Caco-2 (cell line): ENCODE measurements around the gene NPAS3. TPM values are rescaled to one million over a fixed set of nuclear protein-coding genes. Genes with fewer than 3 reads are reported as not detected.

Experiments
- BruUV-seq: library from RNA; stranded (reverse); fragments of 400-500 nt; replicated peaks from 2 replicates; lab custom pipeline; 2021; lab: Mats Ljungman, UMichigan
- CTCF ChIA-PET: fragments of 300-600 bp; sonication (Branson Sonifier 250); formaldehyde crosslinking; loops from one replicate; lab custom pipeline; 2022; ENCODE audit warnings: antibody characterized with exemption; lab: Charles Lee
- POLR2A ChIA-PET: fragments of 300-600 bp; sonication (Branson Sonifier 250); formaldehyde crosslinking; loops from one replicate; lab custom pipeline; 2022; ENCODE audit warnings: antibody characterized with exemption; lab: Charles Lee
- DNase-seq, 2 experiments: peaks; one replicate each; pipeline versions ENCODE4 v3.0.0 to v3.0.0-alpha.2; 2020 to 2022
- H3K27me3 ChIP-seq: replicated peaks from 2 replicates; pipeline ENCODE4 v1.6.0; 2011; ENCODE audit warnings: low read length; ENCODE audit not compliant: control insufficient read depth, insufficient read depth
- H3K36me3 ChIP-seq: 2 replicates; pipeline ENCODE4 v1.5.1; 2011; ENCODE audit warnings: low read length; ENCODE audit not compliant: control insufficient read depth, insufficient read depth
- H3K4me1 ChIP-seq: fragments of 250-450 bp; sonication (Bioruptor Pico); 2 replicates; pipeline ENCODE4 v1.5.1; 2020; ENCODE audit warnings: mild to moderate bottlenecking
- H3K4me3 ChIP-seq: 2 replicates; pipeline ENCODE4 v1.5.1; 2011; ENCODE audit warnings: low read depth, mild to moderate bottlenecking, control low read depth, low read length
- H3K9me3 ChIP-seq: fragments of 250-450 bp; sonication (Bioruptor Pico); 2 replicates; pipeline ENCODE4 v1.5.1; 2020; ENCODE audit warnings: mild to moderate bottlenecking, moderate library complexity
- H3K27ac Mint-ChIP-seq: one replicate; pipeline ENCODE4 v1.8.0; 2022; ENCODE audit warnings: mixed read lengths; ENCODE audit not compliant: unreplicated experiment
- H3K27me3 Mint-ChIP-seq: one replicate; pipeline ENCODE4 v1.8.0; 2022; ENCODE audit warnings: mixed read lengths; ENCODE audit not compliant: insufficient read depth, unreplicated experiment
- H3K36me3 Mint-ChIP-seq: one replicate; pipeline ENCODE4 v1.8.0; 2022; ENCODE audit warnings: mild to moderate bottlenecking, mixed read lengths; ENCODE audit not compliant: insufficient read depth, unreplicated experiment
- H3K4me1 Mint-ChIP-seq: one replicate; pipeline ENCODE4 v1.8.0; 2022; ENCODE audit warnings: low read depth, mixed read lengths; ENCODE audit not compliant: unreplicated experiment
- H3K4me3 Mint-ChIP-seq: one replicate; pipeline ENCODE4 v1.8.0; 2022; ENCODE audit warnings: mild to moderate bottlenecking, moderate library complexity, mixed read lengths; ENCODE audit not compliant: unreplicated experiment
- H3K9me3 Mint-ChIP-seq: one replicate; pipeline ENCODE4 v1.8.0; 2022; ENCODE audit warnings: mixed read lengths; ENCODE audit not compliant: unreplicated experiment
- CTCF ChIP-seq, 2 experiments: fragments of 200-600 bp in 1 of 2; IDR thresholded peaks; 1 replicate in 1 of 2; 2 replicates in 1 of 2; pipeline versions ENCODE4 v1.5.1 to v1.8.0; 2011 to 2022; ENCODE audit warnings: antibody characterized with exemption in 1 of 2, control low read depth in 1 of 2, inconsistent platforms in 1 of 2, low read depth in 1 of 2, low read length in 1 of 2, mild to moderate bottlenecking in 1 of 2, moderate library complexity in 1 of 2; ENCODE audit not compliant: insufficient read depth in 1 of 2, severe bottlenecking in 1 of 2, unreplicated experiment in 1 of 2
- intact Hi-C: fragments of 100-400 bp; cut with micrococcal nuclease; formaldehyde crosslinking; loops from one replicate; pipeline ENCODE4 v1.10.0; 2022; ENCODE audit not compliant: unreplicated experiment
- total RNA-seq: library from RNA; stranded (reverse); gene quantifications from 2 replicates; pipeline ENCODE4 v1.2.3, GENCODE V29; 2022

Gene NPAS3
- total RNA-seq, 1 experiment from 2014 or later, result not detected

- H3K27ac Mint-ChIP-seq, result no peak overlapping the region
- no peak for TF ChIP-seq CTCF (IDR thresholded peaks at IDR 0.05; ENCODE audit: insufficient read depth in 1 of 2, low read depth in 1 of 2, low read length in 1 of 2, severe bottlenecking in 1 of 2, unreplicated experiment in 1 of 2)
- no peaks in the 10 kb centered on the region for H3K9me3 ChIP-seq
- H3K27me3 Mint-ChIP-seq, result peaks cover 17% of the 10 kb centered on the region
- no peak overlapping the region for H3K4me3 Mint-ChIP-seq
- H3K27me3 ChIP-seq, result no peaks in the 10 kb centered on the region; the same call in 1 of the 2 replicates
- H3K4me1 ChIP-seq, result no peaks in the 10 kb centered on the region
- H3K4me3 ChIP-seq, result no peak overlapping the region
- no TSS peak for BruUV-seq
- H3K4me1 Mint-ChIP-seq, result peaks cover 5% of the 10 kb centered on the region
- DNase-seq, result no peak
- H3K36me3 ChIP-seq, result no peaks in the 10 kb centered on the region
- intact Hi-C loops, result no loop called here
- no peaks in the 10 kb centered on the region for H3K36me3 Mint-ChIP-seq
- ChIA-PET CTCF (no interaction called here), POLR2A (no interaction called here)
- H3K9me3 Mint-ChIP-seq, result no peaks in the 10 kb centered on the region
These were observed 816.7 kb downstream of the NPAS3 start for GRCh38 chr14:33755358-33755757.

GRCh38 chr14:33756833-33757232 is 818.2 kb downstream of the NPAS3 start:
- ChIA-PET CTCF (no interaction called here), POLR2A (interaction anchor here (0.6 kb wide), 1 partner anchor 18 kb away, joined by 3 read pairs; no protein-coding TSS in a partner anchor)
- BruUV-seq, result no TSS peak
- intact Hi-C loops, result no loop called here
- Histone ChIP-seq H3K36me3 (no peaks in the 10 kb centered on the region), H3K27me3 (no peaks in the 10 kb centered on the region; the same call in 1 of the 2 replicates), H3K9me3 (no peaks in the 10 kb centered on the region), H3K4me3 (no peak overlapping the region), H3K4me1 (no peaks in the 10 kb centered on the region)
- no peak overlapping the region for H3K27ac Mint-ChIP-seq
- TF ChIP-seq CTCF (IDR thresholded peaks at IDR 0.05; ENCODE audit: insufficient read depth in 1 of 2, low read depth in 1 of 2, low read length in 1 of 2, severe bottlenecking in 1 of 2, unreplicated experiment in 1 of 2), result no peak
- H3K9me3 Mint-ChIP-seq, result no peaks in the 10 kb centered on the region
- H3K27me3 Mint-ChIP-seq, result peaks cover 16% of the 10 kb centered on the region
- DNase-seq, result no peak
- peaks cover 5% of the 10 kb centered on the region for H3K4me1 Mint-ChIP-seq
- no peaks in the 10 kb centered on the region for H3K36me3 Mint-ChIP-seq
- no peak overlapping the region for H3K4me3 Mint-ChIP-seq

DNA sequence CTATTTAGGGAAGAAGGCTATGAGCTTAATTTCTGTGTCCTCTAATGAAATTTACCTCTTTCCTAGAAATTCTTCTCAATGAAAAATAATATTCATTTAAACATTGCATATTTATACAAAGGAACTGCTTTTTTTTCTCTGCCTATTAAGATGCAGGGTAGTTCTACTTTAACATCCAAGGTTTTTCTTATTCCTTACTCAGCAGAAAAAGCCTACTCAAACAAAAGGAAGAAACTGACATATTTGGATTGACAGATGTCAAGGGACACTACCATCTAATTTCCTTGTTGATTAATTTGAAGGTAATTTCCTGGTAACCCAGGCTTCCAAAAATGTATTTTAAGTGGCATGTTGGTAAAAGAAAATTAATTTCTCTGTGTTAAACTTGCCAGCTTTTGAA is 819.9 kb downstream of the NPAS3 start:
- TF ChIP-seq CTCF (IDR thresholded peaks at IDR 0.05; ENCODE audit: insufficient read depth in 1 of 2, low read depth in 1 of 2, low read length in 1 of 2, severe bottlenecking in 1 of 2, unreplicated experiment in 1 of 2), result no peak
- Mint-ChIP-seq H3K36me3 (no peaks in the 10 kb centered on the region), H3K27me3 (peaks cover 17% of the 10 kb centered on the region), H3K4me1 (peaks cover 5% of the 10 kb centered on the region), H3K4me3 (no peak overlapping the region), H3K9me3 (no peaks in the 10 kb centered on the region), H3K27ac (no peak overlapping the region)
- H3K4me3 ChIP-seq, result no peak overlapping the region
- H3K4me1 ChIP-seq, result no peaks in the 10 kb centered on the region
- no peaks in the 10 kb centered on the region; the same call in 1 of the 2 replicates for H3K27me3 ChIP-seq
- CTCF ChIA-PET, result no interaction called here
- no peaks in the 10 kb centered on the region for H3K36me3 ChIP-seq
- no peak for DNase-seq
- H3K9me3 ChIP-seq, result no peaks in the 10 kb centered on the region
- POLR2A ChIA-PET, result no interaction called here
- intact Hi-C loops, result no loop called here
- BruUV-seq, result no TSS peak
